Activated CD4-positive, alpha-beta T cell treated with anti-CD3 and anti-CD28 coated beads, Interleukin-10, Interleukin-2, amounts not matched to agents 100 ng/mL and 50 ng/mL, durations not matched to agents 16 hours and 8 hours (primary cell): ENCODE measurements around the gene ABHD15.
"Not testable (repeated sequence)": the region's sequence is repeated elsewhere in the genome, so short reads cannot be mapped to it uniquely, and the experiment has no call there.

ENCODE experiments used
- DNase-seq: peaks from one replicate; pipeline ENCODE4 v3.0.0-alpha.2; 2020

ABHD15 gene

DNA sequence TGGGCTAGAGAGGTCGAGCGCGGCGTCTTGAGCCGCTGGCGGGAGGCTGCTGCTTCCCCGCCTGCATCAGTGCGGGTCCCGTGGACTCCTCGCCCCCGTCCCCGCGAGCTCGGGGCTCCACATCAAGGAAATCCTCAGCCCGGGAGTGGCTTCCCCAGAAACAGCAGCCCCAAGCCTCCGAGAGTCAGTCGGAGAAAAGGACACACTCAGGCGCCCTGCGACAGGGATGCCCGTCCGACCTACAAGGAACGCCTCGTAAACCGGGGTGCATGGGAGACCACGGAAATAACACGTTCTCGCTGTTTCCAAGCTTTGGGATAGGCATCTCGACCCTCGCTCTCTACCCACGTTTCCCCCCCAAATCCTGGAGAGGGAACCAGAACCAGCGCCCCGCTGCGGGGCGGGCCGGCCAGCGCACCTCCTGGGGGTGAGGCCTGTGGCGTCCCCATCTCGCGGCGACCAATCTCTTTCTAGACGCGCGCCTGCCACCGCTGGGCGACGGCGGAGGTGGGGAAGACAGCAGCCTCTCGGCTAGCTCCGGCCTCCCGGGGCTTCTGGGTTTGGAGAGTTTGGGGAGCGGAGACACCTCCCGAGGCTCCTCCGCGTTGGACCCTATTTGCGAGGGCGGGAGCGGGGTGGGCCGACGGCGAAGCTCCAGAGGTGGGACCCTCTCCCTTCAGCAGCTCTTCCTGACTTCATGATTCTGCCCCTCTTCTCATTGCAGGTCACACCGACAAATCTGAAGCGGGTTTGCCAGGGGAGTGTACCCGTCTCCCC is 905 bp upstream of the ABHD15 start:
- DNase-seq = peak; percentile 90

DNA sequence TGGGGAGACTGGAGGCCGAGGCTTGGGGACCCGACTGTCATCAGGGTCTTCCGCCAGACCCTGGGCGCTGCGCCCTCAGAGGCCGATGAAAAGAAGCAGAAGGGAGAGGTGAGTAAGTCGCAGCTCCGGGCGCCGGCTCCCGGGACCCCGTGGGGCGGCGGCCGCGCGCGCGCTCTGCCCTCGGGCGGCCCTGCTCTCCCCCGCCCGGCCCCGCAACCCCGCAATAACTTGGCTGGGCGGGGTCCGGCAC is 392 bp upstream of the ABHD15 start:
- DNase-seq = no peak

DNA sequence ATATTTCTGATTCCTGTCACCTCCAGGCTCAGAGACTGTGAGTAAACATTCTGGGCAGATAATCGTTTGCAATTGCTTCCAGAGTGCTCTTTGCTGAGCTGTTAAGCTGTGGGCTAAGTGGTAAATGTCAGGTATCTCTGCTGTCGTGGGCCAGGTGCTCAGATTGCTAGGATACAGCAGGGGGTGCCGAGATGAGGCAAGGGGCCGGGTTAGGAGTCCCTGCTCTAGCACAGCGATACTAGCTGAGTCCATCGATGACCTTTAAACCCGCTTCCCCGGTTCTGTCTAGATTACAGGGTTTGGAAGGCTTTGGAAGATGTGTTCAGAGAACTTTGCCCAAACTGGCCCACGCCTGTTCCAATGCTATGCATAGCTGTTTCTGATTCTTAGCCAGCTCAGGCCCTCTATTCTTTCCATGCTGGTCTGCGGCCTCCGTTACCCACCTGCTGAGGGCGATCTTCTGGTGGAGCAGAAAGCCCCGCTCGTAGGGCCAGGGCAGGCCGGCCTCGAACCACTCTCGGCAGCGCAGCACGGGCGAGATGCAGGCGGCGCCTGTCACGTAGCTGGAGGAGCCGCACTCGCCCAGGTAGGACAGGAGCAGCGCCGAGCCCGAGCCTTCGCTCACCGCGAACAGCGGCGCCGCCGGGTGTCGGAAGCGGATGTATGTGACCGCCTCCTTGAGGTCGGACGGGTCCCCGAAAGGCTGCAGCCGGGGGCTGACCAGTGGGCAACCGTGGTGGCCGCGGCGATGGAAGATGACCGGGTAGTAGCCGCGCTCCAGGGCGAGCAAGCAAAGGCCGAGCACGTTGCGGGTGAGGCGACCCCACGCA is 979 bp downstream of the ABHD15 start:
- DNase-seq = peak; percentile 74

DNA sequence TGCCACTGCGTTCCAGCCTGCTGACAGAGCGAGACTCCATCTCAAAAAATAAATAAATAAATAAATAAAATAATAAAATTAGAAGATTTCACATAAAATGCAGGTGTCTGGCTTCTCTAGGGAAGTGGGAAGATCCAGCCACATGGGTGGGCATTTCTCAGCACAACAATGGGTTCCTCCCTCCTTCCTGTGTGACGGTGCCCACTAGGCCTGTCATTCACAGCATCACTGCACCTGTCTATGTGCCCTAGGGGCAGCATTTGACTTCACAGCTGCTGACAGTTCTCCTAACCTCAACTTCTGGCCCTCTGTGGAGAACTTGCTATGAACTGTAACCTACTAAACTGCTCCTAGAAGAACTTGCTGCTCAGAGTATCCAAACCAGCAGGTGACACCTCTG is 3.0 kb downstream of the ABHD15 start:
- no peak for DNase-seq

DNA sequence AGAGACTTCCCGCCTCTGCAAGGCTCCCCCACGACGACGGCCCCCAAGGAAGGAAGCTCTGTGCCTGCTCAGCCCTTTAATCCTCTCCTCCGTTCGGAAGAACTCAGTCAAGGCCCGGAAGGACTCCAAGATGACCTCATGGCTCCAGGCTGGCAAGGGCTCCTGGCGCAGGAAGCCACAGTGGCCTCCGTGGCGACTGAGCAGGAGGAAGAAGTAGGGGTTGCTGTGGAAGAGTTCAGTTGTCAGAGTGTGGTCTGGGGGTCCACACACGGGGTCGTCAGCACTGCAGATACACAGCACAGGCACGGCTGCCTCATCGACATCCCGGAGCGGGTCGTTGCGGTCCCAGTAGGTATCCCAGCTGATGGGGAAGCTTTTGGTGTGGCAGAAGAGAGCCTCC is 4.2 kb downstream of the ABHD15 start:
- no peak for DNase-seq

DNA sequence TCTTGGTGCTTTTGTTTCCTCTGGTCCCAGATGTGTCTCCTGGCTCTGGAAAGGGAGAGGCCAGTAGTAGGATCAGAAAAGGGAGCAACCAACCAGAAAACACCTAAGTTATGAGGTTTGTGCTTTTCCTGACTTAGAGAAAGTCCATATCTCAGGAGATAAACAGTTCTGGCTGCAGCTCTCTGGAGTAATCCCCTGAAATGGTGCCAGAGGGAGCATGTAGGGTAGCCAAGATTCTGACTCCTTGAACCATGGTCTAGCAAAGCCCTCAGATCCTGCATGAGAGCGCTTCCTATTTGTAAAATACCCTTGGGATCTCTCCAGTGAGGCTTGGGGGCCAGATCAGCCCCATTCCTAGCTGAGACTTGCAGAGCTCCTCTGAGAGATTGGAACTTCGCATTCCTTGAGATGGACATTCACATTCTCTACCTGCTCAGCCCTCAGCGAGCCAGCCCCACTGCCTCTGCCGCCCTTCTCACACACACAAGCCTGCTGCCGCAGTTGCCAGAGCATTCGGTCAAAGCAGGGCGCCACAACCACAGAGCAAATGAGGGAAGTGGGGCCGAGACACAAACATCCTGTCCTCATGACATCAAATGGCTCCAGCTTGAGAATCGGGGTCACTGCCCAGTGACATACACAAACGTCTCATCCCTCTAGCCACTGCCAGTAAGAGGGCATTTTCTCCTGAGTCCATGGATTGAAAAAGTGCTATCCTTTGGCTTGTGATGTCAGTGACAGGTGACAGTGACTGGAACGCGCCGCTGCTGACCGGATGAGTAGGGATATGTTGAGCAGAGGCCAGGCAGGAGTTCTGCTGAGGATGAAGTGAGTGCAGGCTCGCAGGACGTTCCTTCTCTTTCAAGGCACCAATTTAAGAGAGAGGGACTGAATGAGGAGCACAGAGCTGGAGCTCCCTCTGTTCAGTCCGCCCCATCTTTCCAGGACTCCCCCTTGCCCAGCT is 5.0 kb downstream of the ABHD15 start:
- DNase-seq = no peak

DNA sequence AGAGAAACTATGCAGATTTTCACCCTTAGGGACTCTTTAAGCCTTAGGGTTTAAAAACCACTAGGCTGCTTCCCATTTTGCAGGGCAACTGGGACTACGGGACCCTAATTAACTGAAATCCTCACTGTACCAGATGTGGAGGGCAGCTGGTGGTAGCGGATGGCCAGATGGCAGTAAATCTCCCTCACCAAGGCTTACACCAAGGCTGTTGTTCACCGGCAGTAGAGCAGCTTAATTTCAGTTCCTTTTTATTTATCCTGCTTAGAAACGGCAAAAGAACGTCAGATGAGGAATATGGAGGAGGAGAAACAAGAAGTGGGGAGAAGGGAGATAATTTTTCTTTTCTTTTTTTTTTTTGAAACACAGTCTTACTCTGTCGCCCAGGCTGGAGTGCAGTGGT is 6.5 kb downstream of the ABHD15 start:
- no peak for DNase-seq

DNA sequence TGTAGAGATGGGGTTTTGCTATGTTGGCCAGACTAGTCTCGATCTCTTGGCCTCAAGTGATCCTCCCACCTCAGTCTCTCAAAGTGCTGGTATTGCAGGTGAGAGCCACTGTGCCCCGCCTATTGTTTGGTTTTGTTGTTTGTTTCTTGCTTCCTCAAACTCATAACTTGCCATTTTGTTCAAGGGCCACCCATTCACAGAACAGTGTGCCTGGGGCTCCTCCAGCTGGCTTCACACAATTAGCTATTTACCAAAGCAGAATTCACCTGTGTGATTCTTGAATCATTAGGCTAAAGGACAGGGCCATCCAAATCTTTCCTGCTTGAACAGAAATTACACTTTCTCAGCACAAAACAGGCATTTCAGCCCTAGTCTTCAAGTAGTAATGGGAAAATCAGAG is 7.2 kb downstream of the ABHD15 start:
- DNase-seq = no peak

DNA sequence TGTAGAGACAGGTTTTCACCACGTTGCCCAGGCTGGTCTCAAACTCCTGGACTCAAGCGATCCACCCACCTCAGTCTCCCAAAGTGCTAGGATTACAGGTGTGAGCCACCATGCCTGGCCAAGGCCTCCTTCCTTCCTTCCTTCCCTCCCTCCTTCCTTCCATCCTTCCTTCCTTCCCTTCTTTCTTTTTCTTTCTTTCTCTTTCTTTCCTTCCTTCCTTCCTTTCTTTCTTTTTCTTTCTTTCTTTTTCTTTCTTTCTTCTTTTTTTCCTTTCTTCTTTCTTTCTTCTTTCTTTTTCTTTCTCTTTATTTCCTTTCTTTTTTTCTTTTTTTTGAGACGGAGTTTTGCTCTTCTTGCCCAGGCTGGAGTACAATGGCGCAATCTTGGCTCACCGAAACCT is 8.7 kb downstream of the ABHD15 start:
- DNase-seq = not testable (repeated sequence)

DNA sequence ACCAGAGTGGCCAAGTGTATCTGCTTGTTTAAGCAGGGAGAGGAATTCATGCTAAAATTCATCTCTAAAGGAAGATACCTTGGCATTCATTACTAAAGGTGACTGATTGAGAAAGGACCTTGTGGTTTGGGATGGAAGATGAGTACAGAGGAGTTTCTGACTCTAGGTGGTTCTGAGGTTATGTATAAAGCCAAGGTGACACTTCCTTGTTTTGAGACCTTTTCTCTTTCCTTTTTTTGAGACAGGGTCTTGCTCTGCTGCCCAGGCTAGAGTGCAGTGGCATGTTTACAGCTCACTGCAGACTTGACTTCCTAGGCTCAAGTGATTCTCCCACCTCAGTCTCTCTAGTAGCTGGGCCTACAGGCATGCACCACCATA is 9.1 kb downstream of the ABHD15 start:
- DNase-seq = peak; percentile 47

DNA sequence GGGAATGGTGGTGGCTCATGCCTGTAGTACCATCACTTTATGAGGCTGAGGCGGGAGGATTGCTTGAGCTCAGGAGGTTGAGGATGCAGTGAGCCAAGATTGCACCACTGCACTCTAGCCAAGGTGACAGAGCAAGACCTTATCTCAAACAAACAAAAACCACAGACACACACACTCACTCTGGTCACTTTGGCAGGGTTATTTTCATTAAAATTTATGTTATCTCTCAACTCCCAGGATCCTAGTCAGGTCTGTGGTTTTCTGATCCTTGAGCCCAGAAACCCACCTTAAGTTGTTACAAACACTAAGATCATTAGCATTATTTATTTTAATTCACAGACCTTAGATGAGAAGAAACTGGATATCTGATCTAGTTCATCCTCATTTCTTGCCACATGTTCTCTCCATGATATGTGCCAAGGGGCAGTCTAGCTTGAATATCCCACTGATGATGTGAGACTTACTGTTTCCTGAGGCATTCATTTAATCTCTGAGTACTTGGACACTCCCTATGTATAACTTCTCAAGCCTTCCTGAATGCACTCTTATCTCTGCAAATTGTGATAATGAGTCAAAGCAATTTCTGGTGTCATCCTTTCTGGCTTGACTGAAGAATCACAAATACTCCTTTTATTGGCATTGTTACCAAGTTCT is 9.6 kb downstream of the ABHD15 start:
- no peak for DNase-seq

DNA sequence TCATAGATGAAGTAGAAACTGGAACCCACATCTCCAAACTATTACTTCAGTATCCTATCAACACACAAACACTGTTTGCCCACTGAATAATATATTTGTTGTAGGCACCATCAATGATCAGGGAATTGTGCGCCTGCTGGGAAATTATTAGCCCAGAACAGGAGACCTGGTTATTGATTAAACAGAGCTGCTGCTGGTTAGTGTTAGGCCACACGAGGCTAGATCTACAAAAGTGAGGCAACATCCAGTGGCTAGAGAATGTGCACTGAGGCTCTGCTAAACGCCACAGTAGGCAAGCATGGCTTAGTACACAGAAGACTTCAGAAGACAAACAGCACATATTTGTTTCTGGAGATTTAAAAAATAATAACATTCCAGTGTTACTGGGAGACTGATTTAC is 11.0 kb downstream of the ABHD15 start:
- no peak for DNase-seq

DNA sequence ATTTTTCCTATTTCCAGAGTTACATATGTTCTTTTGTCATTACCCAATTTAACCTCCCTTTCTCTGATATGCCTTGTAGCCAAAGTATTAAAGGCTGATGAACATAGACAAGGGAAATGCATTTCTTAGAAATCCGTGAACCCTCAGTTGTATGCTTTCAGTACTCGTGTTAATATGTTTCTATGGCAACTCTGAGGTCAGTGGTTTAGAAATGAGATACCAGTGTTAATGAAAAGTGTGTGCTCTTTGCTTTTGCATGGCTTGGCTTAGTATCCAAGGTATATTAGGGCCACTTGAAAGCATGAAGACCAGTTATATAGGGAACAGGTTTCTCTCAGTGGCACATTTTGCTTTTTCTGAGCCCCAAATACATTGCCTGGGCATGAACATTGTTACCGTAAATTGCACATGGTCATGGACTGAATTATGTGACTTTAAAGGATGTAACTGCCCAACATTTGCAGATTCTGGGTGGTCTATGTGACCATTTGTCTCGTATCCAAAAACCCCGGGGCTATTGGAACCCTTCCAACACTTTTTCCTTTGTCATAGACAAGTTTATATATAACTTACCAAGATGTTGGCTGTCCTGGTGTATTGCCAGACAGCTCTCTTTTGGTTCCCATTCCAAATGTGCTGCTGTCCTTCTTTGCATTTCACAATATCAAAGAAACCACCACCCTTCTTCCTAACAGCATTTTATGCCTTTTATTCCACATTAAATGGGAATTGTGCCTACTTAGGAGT is 17.5 kb downstream of the ABHD15 start:
- DNase-seq = peak; percentile 63

DNA sequence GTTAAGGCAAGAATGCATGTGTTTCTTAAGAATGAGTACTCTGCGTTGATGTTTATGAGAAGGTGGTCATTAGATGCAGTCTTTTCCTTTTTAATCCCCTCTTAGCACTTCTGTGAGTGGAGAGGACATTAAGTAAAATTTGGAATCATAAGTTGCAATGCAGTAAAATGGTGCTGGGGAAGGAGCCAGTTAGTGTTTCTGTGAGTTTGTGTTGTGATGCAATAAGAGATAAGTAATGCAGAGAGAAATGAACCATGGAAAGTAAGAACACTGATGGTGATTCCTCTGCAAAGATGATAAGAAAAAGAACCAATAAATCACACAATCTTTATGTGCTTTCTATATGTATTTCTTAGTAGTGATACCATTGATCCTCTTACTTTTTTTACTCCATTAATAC is 20.0 kb downstream of the ABHD15 start:
- no peak for DNase-seq

DNA sequence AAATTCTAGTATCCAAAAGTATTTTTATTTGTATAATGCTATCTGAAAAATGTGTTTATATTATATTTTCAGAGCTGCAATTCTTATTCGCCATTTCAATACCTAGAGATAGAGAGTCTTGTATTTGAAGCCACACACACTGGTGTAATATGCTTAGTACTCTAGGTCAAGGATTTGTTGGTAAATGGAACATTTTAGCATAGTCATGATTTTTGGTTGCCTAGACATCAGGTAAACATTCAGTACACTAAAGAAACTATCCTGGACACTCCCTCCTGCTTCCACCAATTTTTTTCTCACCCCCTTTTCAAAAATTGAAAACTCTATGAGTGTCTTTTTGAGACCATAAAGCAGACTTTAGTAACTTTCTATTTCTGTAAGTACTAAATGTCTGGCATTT is 20.8 kb downstream of the ABHD15 start:
- no peak for DNase-seq

DNA sequence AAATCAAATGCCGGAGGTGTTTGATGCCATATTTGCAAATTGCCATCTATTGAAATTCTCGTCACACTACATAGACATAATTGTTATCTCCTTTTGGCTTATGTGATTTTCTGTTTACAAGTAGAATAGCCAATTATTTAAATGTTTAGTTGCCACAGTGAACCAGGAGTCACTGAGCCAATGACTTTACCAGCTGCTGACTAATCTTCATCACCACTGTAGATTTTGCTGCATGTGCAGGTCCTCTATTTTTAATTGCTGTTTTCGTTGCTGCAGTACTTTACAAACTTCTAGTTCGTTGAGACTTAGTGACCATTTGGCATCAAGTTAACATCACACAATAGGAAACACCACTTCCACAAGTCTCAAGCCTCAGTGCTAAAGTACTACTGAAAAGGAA is 22.8 kb downstream of the ABHD15 start:
- DNase-seq = no peak

DNA sequence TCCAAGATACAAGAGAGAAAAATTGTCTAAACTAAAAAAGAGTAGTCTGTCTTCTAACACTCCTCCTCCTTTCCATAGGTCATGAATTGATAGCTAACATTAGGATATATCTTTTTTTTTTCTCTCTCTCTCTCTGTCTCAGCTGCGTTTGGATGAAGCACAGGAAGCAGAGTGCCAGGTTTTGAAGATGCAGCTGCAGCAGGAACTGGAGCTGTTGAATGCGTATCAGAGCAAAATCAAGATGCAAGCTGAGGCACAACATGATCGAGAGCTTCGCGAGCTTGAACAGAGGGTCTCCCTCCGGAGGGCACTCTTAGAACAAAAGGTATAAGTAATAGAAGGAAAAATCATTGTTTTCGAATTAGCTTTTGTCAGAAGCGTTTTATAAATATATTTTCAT is 32.9 kb downstream of the ABHD15 start:
- no peak for DNase-seq

DNA sequence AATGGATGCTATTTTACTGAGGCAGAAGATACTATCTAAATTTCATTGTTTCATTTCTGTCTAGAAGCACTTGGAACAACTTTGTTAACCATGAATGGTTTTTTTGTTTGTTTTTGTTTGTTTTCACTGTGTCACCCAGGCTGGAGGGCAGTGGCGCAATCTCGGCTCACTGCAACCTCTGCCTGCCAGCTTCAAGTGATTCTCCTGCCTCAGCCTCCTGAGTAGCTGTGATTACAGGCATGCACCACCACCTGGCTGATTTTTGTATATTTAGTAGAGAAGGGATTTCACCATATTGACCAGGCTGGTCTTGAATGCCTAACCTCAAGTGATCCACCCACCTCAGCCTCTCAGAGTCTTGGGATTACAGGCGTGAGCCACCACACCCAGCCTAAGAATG is 40.5 kb downstream of the ABHD15 start:
- DNase-seq = no peak

DNA sequence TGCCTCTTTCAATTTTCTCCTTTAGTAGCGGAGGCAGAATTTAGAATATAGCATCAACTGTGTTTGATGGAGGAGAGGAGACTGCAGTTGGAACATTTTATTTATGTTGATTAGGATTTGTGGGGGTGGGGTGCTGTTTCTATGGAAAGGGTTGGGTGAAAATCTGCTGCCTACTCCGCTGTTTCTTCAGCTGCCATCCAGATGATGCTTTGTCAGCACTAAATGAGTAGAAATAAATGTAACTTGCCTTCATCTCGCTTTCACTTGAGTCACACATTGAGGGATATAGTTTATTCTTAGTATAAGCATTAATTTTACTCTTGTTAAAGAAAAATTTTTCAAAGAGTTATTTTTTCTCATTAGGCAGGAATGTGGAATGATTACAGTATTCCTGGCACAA is 42.1 kb downstream of the ABHD15 start:
- no peak for DNase-seq

DNA sequence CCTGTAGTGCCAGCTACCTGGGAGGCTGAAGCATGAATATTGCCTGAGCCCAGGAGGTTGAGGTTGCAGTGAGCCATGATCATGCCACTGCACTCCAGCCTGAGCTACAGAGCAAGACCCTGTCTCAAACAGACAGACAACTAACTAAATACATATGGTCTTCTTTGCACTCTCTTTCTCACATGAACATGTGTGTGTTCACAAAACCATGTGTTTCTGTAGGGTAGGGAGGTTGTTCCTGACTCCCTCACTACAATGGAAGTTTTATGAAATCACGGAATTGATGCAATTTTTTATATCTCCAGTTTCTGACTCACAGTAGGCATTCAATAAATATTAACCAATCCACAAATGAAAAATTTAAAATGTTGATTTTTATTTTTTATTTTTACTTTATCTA is 48.5 kb downstream of the ABHD15 start:
- no peak for DNase-seq

DNA sequence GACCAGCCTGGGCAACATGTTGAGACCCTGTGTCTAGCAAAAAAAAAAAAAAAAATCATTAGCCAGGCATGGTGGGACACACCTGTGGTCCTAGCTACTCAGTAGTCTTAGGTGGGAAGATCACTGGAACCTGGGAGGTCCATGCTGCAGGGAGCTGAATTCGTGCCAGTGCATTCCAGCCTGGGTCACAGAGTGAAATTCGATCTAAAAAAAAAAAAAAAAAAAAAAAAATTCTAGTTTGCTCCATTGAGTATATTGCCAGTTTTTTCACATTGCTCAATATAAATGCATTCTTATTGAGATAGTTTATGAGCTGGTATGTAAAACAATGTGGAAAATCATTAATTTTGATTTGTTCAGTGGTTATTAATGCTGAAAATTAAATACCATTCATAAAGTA is 52.0 kb downstream of the ABHD15 start:
- no peak for DNase-seq

DNA sequence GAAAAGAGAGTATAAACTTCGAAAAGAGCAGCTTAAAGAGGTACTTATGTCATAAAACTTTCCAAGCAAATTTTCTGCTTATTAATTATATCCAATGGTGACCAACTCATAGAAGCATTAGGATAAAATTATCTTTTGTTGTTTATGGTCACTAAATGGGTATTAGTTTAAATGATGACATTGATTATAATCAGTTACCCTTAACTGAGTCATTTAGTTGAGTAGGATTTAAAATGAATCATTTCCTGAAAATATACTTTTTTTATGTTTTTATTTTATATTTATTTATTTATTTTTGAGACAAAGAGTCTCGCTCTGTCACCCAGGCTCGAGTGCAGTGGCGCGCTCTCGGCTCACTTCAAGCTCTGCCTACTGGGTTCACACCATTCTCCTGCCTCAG is 55.9 kb downstream of the ABHD15 start:
- no peak for DNase-seq
